ENCODE results near the gene CASP2.
A peak's percentile ranks its signal among the peaks of the same experiment; 100 is the strongest.
"Not testable (repeated sequence)": the region's sequence is repeated elsewhere in the genome, so short reads cannot be mapped to it uniquely, and the experiment has no call there.

Gene CASP2

GRCh38 chr7:143287935-143288826, at the start of gene CASP2:
Gene CASP2, plus strand, starts transcription at chr7:143288351. Its CDS starts 105 bp downstream, at chr7:143288456.
- DNase-seq, result peak; percentile 87

- DNase-seq, result no peak
These were observed 48.3 kb upstream of the CASP2 start for GRCh38 chr7:143239813-143240212.

DNA sequence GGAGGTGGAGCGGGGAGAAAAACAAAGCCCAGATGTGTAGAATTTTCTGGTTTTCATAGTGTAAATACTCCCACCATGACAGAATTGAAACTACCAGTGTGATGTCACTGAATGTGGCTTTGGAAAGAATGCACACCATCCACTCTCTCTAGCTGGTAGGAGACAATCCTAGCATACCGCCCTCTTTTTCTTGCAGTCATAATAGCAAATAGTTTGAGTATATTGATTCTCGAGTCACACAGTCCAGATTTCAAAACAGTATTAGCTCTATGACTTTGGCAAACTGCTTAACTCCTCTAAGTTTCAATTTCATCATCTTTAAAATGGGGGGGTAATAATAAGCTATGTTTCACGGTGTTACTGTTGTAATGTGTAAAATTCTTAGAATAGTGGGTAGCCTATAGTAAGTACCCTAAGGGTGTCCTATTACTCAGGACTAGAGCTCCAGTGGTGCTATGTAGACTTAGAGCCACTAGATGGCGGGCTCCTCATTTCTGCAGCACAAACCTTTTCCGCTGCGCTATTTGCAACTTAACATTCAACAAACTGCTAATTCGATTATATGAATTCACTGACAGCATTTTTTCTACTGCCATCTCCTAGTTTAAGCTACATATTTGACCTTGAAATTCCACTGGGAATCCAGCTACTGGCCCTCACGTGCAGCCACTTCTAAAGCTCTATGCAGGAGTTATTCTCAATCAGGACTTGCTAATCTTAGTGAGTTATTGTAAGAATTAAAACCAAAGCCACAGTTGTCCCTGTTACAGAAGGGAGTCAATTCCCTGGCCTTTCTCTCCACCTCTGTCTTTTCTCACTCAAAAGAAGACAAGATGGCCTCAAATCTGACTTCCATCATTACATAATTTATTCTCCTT, 47.6 kb upstream of the CASP2 start:
- peak; percentile 83 for DNase-seq

GRCh38 chr7:143242306-143242705, 45.8 kb upstream of the CASP2 start:
- DNase-seq, result no peak

- DNase-seq, result no peak
These were observed 45.0 kb upstream of the CASP2 start for GRCh38 chr7:143243111-143243510.

DNA sequence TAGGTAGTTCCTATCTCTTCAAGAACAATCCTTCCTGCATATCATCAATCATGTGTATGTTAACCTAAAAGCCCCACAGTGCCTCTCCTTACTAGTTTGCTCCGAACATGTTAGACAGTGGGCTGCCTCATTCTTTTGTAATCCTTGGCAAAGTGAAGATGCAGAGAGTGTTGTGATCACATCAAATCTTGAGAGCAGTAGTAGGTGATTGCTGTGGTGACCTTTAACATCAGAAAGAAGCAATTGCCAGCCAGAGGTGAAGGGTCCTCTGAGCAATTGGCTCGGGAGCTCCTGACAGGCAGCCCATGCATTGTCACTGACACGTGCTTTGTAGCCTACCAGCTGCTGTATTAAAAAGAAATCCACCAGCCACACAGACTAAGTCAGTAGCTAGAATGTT, 44.5 kb upstream of the CASP2 start:
- DNase-seq, result no peak

DNA sequence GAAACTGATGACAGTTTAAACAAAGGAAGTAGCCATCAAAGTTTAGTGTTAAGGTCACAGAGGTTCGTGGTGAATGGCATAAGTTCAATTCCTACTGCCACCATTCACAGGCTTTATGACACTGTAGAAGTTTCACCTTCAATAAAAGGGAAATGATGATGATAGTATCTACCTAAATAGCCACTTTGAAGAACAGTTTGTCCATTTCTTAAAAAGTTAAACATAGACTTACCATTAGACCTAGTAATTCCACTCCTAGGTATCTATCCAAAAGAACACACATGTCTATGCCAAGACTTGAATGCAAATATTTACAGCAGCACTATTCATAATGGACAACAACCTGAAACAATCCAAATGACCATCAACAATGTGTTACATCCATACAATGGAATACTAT, 43.8 kb upstream of the CASP2 start:
- DNase-seq, result no peak

- peak; percentile 60 for DNase-seq
These were observed 43.0 kb upstream of the CASP2 start for GRCh38 chr7:143245123-143245522.

GRCh38 chr7:143247372-143247771, 40.8 kb upstream of the CASP2 start:
- no peak for DNase-seq

DNA sequence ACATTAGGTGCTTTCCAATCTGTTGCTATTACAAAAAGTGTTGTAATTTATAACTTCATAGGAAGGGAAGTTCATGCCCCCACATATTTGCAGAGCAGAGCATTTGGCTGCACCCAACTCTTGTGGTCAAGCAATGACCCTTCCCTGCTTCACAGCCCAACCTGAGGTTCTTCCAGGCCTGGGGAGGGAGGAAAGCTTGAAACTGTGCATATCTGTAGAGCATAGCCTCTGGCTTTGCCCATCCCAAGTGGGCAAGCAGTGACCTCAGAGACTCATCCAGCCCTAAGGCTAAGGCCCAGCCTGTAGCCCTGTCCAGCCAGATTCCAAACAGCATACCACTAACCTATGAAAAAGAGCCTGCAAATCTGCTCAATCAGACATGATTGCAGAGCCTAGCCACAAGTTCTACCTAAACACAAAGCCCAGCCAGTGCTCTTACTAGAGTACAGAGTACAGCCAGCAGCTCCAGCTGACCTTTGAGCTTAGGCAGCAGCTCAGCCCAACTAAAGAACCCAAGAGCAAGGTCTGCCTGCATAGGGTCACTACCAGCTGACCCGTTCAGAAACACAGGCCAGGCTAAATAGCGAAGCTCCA, 39.3 kb upstream of the CASP2 start:
- no peak for DNase-seq

DNA sequence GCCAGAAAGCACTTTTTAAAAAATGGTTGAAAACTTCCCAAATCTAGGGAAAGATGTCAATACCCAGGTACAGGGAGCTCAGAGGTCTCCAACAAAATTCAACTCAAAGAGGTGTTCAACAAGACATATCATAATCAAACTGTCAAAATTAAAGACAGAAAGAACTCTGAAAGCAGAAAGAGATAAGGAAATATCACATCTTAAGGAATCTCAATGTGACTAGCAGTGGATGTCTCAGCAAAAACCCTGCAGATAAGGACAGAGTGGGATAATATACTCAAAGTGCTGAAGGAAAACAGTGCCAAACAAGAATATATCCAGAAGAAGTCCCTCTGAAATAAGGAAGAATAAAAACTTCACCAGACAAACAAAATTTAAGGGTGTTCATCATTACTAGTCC, 38.0 kb upstream of the CASP2 start:
- no peak for DNase-seq

DNA sequence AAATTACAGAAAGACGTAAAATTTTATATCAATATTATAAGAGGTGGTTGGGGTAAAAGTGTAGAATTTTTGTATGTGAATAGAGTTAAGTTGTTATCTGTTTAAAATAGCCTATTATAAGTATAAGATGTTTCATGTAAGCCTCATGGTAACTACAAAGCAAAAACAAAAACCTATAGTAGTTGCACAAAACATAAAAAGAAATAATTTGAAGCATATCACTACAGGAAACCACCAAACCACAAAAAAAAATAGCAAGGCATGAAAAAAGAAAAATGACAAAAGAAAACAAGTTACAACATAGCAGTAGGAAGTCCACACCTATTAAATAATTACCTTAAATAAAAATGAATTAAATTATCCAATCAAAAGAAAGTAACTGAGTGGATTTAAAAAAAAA, 37.3 kb upstream of the CASP2 start:
- no peak for DNase-seq

GRCh38 chr7:143252006-143252405, 36.1 kb upstream of the CASP2 start:
- no peak for DNase-seq

GRCh38 chr7:143255564-143255963, 32.6 kb upstream of the CASP2 start:
- DNase-seq, result no peak

- DNase-seq, result no peak
These were observed 31.8 kb upstream of the CASP2 start for GRCh38 chr7:143256325-143256724.

GRCh38 chr7:143256932-143257331, 31.2 kb upstream of the CASP2 start:
- DNase-seq, result no peak

- DNase-seq, result no peak
These were observed 30.6 kb upstream of the CASP2 start for GRCh38 chr7:143257501-143257900.

GRCh38 chr7:143258831-143259230, 29.3 kb upstream of the CASP2 start:
- DNase-seq, result no peak

GRCh38 chr7:143259765-143260164, 28.4 kb upstream of the CASP2 start:
- DNase-seq, result no peak

- no peak for DNase-seq
These were observed 26.2 kb upstream of the CASP2 start for GRCh38 chr7:143261901-143262300.

GRCh38 chr7:143263266-143264195, 24.6 kb upstream of the CASP2 start, which contains the start of gene GSTK1:
Gene GSTK1, plus strand, starts transcription at chr7:143263441. Its CDS starts 73 bp downstream, at chr7:143263514.
- DNase-seq, result peak; percentile 31

DNA sequence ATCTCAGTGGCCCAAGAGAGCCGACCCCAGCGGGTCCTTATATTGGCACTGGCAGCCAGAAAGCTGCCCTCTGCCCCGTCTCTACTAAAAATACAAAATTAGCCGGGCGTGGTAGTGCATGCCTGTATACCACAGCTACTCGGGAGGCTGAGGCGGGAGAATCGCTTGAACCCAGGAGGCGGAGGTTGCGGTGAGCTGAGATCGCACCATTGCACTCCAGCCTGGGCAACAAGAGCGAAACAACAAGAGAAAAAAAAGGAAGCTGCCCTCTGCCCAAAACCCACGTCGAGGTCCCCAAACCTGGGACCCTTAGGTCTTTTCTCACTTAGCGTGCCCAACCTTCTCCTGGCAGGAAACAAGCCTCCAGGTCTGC, 24.0 kb upstream of the CASP2 start:
- not testable (repeated sequence) for DNase-seq
